ENCODE measurements around the gene HAS3.
A peak's percentile ranks its signal among the peaks of the same experiment; 100 is the strongest.
"Not testable (repeated sequence)": the region's sequence is repeated elsewhere in the genome, so short reads cannot be mapped to it uniquely, and the experiment has no call there.

Gene HAS3

DNA sequence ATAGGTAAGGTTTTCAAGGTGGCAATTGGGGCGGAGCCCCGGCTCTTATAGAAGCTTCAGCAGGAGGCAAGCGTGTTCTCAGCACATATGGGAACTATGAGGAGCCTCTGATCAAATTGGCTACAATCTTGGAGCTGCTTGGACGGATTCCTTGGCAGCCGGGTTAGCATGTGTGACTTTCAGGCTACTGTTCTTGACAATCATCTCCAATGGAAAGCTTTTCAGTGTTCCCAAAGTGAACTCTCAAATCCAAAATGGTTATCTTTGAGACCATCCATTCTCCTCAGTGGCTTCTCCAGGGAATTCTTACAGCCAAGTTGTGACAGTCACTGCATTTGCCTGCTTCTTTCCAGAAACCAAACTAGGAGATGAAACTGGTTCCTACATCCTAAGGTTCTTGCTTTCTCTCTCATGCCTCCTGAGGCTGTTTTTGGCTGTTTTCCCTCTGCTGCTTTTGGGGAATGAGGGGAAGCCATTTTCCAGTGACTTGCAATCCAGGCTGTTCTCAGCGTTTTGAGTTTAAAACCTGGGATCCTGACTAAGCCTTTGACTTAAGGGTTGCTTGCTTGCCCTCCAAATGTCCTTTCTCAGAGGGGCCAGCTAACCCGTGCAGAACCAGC lies 10.9 kb downstream of the HAS3 start:
- no peak for DNase-seq (ENCODE audit: low read depth in 2 of 2)

DNA sequence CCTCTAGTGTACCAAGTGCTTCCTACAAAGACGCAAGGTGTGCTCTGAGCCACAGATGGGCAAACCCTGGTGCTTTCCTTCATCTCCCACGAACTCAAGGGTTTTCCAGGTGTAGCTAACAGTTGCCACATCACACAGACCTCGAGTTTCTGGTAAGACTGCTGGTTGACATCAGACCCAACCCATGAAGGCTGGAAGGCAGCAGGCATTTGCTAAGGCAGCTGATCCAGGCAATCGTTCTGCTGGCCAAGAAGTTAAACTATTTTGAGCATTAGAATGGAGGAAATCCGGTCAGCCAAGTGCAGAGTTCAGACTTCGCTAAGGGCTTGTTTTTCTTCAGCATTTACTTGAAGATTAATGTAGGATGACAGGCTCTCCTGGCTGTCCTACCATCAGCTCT lies 11.5 kb downstream of the HAS3 start:
- DNase-seq (ENCODE audit: low read depth in 2 of 2), result no peak

DNA sequence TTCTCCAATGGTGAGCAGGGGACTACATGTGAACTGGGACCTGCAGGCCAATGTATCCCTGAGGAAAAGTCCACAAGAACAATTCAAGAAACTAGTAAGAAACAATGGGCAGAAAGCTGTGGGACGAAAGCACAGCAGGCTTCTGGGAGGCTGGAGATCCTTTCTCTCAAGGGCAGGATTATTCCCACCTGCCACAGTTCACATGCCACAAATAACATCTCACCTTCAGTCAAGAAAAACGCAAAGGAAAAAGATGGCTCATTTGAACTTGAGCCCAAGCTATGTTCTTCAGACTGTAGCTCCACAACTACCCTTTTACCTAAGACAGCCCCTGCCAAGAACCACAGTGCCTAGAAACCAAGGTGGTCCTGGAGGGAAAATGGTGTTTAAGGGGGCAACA lies 13.0 kb downstream of the HAS3 start:
- no peak for DNase-seq (ENCODE audit: low read depth in 2 of 2)

DNA sequence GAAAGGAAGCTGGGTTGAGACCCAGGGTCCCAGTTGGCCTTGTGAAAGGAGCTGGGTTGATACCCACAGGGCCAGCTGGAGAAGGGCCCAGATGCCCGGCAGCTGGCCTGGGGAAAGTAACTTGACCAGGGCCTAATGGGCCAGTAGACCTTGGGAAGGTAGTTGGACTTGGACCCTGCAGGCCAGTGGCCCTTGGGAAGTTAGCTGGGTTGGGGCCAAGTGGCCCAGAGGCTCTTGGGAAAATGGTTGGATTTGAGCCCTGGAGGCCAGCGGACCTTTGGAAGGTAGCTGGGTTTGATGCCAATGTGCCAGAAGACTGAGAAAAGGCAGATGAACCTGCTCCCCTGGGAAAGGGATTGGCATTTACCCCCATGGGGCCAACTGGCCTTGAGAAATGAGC lies 13.5 kb downstream of the HAS3 start:
- DNase-seq (ENCODE audit: low read depth in 2 of 2), result no peak

DNA sequence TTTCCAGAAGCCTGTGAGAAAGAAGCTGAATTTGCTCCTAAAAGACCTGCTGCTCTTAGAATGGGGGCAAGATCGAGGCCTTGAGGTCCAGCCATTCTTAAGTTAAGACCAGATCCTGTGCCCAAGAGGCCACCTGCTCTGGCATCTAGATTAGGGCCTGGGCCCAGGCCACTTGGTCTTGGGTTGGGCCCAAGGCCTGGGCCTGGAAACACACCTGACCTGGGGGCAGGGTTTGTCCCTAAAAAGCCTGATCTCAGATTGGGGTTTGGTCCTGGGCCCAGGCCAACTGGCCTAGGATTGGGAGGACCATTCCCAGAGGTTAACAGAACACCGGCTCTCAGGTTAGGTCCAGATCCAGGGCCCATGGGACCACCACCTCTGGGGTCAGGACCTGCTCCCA lies 14.1 kb downstream of the HAS3 start:
- no peak for DNase-seq (ENCODE audit: low read depth in 2 of 2)

DNA sequence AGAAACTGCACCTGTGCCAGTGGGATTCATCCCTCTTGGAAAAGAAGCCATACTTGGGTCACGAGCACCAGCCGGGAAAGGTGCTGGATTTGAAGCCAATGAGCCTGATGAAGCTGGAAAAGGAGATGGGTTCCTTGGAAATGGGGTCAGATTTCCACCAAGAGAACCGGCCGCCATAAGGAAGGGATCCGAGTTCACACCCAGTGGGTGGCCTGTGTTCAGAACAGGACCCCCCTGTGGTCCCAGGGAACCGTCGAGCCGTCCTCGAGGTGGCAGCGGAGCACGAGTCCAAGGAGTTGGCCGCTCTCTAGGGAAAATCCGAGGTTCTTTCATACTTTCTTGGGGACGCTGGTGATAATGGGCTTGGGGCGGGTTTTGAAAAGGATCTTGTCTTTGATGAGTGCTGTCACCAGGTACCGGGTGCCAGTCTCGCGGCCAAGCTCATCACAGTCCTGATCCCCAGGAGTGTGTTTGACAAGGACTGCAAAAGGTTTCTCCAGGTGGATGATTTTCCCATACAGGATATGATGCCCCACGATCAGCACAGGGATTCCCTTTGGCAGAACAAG lies 14.7 kb downstream of the HAS3 start:
- DNase-seq (ENCODE audit: low read depth in 2 of 2), result no peak

DNA sequence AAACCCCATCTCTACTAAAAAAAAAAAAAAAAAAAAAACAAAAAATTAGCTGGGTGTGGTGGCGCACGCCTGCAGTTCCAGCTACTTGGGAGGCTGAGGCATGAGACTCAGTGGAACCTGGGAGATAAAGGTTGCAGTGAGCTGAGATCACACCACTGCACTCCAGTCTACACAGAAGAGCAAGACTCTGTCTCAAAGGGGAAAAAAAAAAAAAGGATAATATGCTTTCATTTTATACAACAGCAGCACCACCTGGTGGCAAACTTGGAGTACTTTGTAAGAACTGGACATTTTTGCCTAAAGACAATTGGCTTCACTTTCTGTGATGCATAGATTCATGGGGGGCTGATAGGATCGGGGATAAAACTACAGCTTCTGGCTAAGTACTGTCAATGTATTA lies 18.5 kb downstream of the HAS3 start:
- peak; percentile 24 to 44 for DNase-seq (ENCODE audit: low read depth in 2 of 2)

DNA sequence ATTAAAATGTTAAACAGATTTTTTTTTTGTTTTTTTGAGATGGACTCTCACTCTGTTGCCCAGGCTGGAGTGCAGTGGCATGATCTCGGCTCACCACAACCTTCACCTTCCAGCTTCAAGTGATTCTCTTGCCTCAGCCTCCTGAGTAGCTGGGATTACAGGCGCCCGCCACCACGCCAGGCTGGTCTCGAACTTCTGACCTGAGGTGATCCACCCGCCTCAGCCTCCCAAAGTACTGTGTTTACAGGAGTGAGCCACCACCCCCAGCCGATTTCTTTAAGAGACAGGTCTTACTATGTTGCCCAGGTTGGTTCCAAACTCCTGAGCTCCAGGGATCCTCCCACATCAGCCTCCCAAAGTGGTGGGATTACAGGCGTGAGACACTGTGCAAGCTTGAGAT lies 19.0 kb downstream of the HAS3 start:
- not testable (repeated sequence) for DNase-seq (ENCODE audit: low read depth in 2 of 2)

DNA sequence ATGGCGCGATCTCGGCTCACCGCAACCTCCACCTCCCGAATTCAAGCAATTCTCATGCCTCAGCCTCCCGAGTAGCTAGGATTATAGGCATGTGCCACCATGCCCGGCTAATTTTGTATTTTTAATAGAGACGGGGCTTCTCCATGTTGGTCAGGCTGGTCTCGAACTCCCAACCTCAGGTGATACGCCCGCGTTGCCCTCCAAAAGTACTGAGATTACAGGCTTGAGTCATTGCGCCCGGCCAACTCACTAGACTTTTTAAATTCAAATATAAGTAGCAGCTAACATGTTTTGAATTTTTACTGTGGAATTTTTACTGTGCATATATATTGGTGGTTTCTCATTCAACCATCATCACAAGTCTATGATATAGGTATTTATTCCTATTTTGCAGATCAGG lies 19.5 kb downstream of the HAS3 start:
- DNase-seq (ENCODE audit: low read depth in 2 of 2), result not testable (repeated sequence)

DNA sequence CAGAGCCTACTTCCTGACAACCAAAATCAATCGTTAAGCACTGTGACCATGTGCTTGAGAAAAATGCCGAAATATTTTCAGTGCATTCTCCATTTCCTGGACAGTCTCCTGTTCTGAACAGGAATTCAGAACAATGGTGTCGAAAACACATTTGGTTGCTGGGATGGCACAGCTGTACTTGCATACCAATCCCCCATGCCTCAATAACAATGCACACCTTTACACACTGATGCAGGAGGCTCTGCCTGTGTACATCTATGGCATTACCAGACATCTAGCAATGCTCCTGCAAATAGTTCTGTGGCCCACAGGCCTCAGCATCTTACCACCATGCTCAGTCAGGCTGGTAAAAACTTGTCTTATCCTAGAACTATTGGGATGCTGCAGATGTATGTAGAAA lies 20.8 kb downstream of the HAS3 start:
- no peak for DNase-seq (ENCODE audit: low read depth in 2 of 2)

DNA sequence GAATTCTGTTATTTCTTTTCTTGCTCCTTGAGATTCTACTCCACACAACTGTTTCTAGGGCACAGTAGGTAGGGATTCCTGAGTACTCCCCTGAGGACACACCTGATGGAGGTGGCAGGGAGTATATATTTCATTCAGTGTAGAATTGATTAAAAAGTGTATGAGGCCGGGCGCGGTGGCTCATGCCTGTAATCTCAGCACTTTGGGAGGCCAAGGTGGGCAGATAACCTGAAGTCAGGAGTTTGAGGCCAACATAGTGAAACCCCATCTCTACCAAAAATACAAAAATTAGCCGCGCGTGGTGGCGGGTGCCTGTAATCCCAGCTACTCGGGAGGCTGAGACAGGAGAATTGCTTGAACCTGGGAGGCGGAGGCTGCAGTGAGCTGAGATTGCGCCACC lies 21.3 kb downstream of the HAS3 start:
- DNase-seq (ENCODE audit: low read depth in 2 of 2), result not testable (repeated sequence)

DNA sequence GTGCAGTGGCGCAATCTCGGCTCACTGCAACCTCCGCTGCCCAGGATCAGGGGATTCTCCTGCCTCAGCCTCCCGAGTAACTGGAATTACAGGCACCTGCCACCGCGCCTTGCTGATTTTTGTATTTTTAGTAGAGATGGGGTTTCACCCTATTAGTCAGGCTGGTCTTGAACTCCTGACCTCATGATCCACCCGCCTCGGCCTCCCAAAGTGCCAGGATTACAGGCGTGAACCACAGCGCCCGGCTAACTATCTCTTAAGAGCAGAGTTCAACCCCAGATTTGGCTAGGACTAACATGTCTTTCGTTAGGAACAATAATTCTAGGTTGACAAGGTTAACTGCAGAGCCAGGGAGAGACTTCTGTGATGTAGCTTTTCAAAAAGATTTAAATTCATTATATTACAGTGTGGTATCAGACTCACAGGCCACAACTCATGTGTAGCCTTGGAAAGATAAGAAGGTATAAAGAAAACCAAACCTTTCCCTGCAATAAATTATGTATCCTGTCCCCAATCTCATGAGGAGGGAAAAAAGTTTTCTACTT lies 22.6 kb downstream of the HAS3 start:
- no peak for DNase-seq (ENCODE audit: low read depth in 2 of 2)

DNA sequence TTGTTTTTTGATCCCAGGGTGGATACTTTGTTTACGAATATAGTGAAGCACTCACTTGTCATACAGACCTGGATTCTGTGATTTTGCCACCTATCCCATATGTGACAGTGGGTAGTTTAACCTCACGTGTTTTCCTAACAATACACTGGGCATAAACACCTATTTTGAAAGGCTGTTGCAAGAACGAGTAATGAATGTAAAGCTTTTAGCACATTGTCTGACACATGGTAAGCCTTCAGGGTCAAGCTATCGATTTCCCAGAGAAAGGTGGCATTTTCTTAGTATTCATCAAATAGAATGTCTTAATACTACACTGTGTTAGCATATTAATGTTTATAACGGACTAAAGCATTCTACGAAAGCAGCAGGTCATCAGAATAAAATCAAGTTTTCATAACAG lies 25.0 kb downstream of the HAS3 start:
- DNase-seq (ENCODE audit: low read depth in 2 of 2), result no peak

DNA sequence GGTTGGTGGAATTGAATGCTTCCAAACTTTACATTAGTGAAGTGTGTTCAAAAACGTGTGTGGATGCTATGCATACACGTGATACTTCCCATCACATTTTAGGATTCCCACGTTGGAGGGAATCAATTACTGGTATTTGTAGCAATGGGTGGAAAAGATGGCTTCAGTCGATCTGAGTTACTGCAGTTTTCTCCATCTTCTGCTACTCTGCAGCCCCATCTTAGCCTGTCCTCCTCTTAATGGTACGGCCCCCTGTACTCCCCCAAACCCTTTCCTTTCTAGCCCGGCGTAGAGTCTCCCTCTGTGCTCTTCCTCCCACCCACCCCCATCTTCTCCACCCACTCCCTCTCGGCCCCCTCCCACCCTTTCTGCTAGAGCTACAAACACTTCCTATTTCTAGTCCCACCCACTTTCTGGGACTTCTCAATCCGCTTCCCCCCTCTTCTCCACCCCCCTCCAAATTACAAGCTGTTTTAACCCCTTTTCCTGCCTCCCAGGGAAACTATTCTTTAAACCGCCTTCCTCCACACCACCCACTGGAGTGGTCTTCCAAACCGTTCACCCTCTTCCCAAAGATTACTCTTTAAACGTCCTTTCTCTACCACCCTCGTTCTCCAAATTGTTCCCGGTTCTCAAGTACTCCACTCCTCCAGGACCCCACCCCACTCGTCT lies 25.9 kb downstream of the HAS3 start:
- no peak for DNase-seq (ENCODE audit: low read depth in 2 of 2)

DNA sequence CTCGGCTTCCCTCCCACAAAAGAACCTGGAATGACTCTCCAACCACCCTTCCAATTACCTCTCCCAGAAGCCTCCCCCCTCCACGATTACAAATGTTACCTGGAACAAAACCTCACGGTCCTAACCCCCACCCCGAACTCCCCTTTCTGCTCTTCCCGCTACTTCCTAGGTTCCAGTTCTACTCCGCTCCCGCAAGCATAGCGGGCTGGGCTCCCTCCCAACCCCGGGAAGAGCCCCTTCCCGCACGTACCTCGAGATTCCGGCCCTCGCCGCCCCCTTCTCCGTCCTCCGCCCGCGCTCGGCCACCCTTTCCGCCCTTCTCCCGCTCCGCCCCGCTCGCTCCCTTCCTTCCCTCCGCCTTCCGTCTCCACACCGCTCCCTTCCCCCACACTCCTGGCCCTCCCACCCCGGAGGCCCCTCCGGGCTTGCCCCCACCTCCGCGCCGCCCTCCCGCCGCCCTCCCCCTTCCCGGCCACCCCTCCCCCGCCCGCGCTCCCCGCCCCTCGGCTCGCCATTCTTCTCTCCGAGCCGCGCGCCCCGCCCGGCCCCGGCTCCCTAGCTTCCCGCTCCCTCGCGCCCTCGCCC lies 26.5 kb downstream of the HAS3 start:
- DNase-seq (ENCODE audit: low read depth in 2 of 2), result peak; percentile 60 to 71

DNA sequence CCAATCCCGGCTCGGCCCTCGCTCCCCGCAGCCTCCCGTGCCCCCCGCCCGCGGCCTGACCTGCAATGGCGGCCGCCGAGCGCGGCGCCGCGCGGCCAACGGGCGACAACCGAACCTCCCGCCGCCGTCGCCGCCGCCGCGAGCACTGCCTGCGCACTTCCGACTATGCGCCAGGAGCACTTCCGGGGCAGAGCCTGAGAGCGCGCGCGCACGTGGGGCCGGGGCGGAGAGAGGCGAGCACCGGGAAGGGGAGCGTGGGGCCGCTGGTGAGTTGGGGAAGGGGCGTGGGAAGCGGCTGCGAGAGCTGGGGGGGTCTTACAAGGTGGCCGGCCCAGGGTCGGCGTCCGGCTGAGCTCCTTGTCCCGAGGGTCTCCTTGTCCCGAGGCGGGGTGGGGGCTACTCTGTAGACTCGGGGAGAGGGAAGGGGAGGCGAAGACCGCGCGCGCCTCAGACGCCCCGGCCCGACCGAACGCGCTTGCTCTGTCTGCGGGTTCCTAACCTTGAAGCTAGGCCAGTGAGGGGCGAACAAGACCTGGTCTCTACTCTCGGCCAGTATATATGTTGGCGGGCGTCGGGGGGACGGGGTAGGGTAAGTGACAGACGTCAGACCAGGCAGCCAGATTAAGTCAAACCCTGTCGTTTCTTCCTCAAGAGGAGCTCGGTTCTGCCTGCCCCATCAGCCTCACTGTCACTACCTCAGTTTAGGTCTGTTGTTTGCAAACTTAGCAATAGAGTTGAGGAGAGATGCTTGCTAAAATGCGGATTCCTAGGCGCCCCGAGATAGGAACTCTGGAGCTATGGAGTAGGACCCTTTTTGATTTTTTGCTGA lies 27.2 kb downstream of the HAS3 start, which contains the start of the genes CHTF8 and UTP4:
Gene CHTF8 (minus strand): TSS at position 165 of the 829 bp plus-strand sequence. CDS start 11,130 bp downstream, outside the sequence.
Gene UTP4 (plus strand): TSS at position 226 of the 829 bp plus-strand sequence. CDS start 811 bp downstream, outside the sequence.
- peak; percentile 68 to 74 for DNase-seq (ENCODE audit: low read depth in 2 of 2)

DNA sequence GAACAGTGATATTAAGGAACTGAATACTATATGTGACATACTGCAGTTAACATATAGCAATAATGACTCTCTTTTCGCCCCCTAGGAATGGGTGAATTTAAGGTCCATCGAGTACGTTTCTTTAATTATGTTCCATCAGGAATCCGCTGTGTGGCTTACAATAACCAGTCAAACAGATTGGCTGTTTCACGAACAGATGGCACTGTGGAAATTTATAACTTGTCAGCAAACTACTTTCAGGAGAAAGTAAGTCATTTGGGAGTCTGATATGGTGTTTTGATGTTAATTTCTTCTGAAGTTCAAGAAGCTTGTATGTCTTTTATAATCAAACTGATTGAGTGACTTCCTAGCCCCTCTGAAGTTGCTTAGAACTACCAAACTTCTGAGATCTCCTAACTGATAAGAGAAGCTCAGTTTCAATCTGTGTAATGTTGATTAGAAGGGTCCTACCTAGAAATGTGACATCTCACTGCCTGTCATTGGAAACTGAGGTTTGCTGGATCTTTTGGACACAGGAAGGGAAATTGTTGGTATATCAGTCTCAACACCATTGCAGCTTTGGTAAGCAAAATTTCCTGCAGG lies 28.0 kb downstream of the HAS3 start:
- no peak for DNase-seq (ENCODE audit: low read depth in 2 of 2)

DNA sequence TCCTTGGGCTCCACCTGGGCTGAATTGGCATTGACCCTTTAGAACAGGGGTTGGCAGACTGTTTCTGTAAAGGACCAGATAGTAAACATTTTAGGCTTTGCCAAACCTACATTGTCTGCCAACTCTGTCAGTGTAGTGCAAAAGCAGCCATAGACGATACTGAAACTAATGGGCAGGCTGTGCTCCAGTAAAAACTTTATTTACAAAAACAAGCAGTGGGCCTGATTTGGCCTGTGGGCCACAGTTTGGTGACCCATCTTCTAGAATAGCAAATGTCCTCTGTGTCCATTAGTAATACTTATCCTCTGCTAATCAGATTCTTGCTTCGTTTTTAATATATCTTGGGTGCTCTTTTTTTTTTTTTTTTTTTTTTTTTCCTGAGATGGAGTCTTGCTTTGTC lies 33.2 kb downstream of the HAS3 start:
- no peak for DNase-seq (ENCODE audit: low read depth in 2 of 2)

DNA sequence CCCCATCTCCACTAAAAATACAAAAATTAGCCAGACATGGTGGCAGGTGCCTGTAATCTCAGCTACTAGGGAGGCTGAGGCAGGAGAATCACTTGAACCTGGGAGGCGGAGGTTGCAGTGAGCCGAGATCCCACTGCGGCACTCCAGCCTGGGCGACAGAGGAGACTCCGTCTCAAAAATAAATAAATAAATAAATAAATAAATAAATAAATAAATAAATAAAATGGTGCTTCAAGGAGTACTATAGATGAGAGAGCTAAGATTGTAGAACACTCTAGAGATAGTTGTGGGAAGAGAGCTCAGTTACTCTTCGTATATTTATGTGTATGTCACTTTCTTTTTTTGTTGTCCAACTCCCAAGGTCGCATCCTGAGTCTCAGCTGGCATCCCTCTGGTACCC lies 34.0 kb downstream of the HAS3 start:
- not testable (repeated sequence) for DNase-seq (ENCODE audit: low read depth in 2 of 2)

DNA sequence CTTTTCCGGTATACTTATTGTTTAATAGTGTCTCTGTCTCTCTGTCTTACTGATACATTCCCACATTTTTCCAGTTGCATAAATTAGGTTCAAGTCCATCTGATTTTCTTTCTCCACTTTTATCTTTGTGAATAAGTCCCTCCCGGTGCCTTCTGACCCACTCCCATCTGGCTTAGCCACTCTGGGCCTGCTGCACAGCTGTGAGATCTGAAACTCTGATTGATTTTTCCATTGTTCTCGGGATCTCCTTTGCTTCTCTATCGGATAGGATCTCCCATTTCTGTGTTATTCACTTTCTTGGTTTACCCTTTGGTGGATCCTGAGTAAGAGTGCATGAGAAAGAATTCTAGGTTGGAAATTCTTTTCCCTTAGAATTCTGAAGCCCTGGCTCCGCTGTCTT lies 35.6 kb downstream of the HAS3 start:
- no peak for DNase-seq (ENCODE audit: low read depth in 2 of 2)

DNA sequence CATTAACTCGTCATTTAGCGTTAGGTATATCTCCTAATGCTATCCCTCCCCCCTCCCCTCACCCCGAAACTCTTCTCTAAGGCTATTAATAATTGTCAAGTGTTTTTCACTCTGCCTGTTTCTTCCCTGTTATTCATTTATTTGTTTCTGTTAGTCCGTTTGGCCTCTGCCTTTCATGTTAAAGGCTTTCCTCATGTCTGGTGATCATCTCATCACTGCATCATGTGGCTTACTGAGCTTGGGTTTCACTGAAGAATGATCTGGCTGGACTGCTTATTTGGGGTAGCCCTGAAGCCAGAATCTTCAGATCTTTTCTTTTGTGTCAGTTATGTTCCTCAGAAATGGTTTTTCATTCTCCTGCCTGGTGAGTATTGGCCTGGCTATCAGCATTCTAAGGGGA lies 36.5 kb downstream of the HAS3 start:
- DNase-seq (ENCODE audit: low read depth in 2 of 2), result no peak
